Vagina (tissue), 2 donors: ENCODE results near the gene EIF4G1. TPM values are rescaled to one million over a fixed set of nuclear protein-coding genes. Genes with fewer than 3 reads are reported as not detected.
A peak's percentile ranks its signal among the peaks of the same experiment; 100 is the strongest.

Experiments used
- DNase-seq, 2 donors: peaks; one replicate each; pipeline ENCODE4 v3.0.0-alpha.2; 2017; ENCODE audit errors: extremely low spot score in 2 of 2
- H3K27ac ChIP-seq: fragments of 200-600 bp; sonication (generic); one replicate; pipeline ENCODE4 v1.5.1; 2019
- H3K27me3 ChIP-seq: fragments of 200-600 bp; sonication (generic); one replicate; pipeline ENCODE4 v1.5.1; 2019
- H3K36me3 ChIP-seq, 2 donors: fragments of 200-600 bp; sonication (generic); one replicate each; pipeline ENCODE4 v1.5.1; 2017 to 2019
- H3K4me1 ChIP-seq: fragments of 200-600 bp; sonication (generic); one replicate; pipeline ENCODE4 v1.5.1; 2019
- H3K4me3 ChIP-seq, 2 donors: fragments of 200-600 bp; sonication (generic); 1 replicate in 1 of 2; 2 replicates in 1 of 2; pipeline ENCODE4 v1.5.1; 2016 to 2019
- H3K9me3 ChIP-seq: fragments of 200-600 bp; sonication (generic); one replicate; pipeline ENCODE4 v1.5.1; 2019
- CTCF ChIP-seq, 3 experiments: fragments of 450-650 bp in 2 of 3; fragments of 200-600 bp in 1 of 3; sonication (generic) in 1 of 3; IDR thresholded peaks; one replicate each; pipeline ENCODE4 v1.5.1; 2017 to 2019; ENCODE audit warnings: antibody characterized with exemption in 3 of 3, mild to moderate bottlenecking in 2 of 3, moderate library complexity in 2 of 3
- POLR2A ChIP-seq, 2 donors: fragments of 450-650 bp; IDR thresholded peaks; one replicate each; pipeline ENCODE4 v1.6.1; 2017; ENCODE audit warnings: antibody characterized with exemption in 2 of 2, mild to moderate bottlenecking in 2 of 2, moderate library complexity in 2 of 2
- POLR2AphosphoS5 ChIP-seq, 2 donors: sonication (generic); formaldehyde crosslinking; IDR thresholded peaks; one replicate each; pipeline ENCODE4 v1.9.0; 2017; ENCODE audit warnings: antibody characterized with exemption in 2 of 2, mild to moderate bottlenecking in 2 of 2, low read depth in 1 of 2; ENCODE audit not compliant: insufficient read depth in 1 of 2
- intact Hi-C: fragments of 100-400 bp; cut with DNase I; formaldehyde crosslinking; loops from one replicate; pipeline ENCODE4 v1.15.1; 2023
- total RNA-seq: library from RNA; depleted of rRNA; stranded (reverse); fragments of >200 nt; gene quantifications from one replicate; pipeline ENCODE4 v1.2.3, GENCODE V29; 2016

Gene EIF4G1
- total RNA-seq, 1 donor from 2014 or later: 207 TPM

GRCh38 chr3:184371570-184372018 lies 57.2 kb downstream of the EIF4G1 start:
- TF ChIP-seq CTCF (IDR thresholded peaks at IDR 0.05): peak; percentile 81 to 89 (median 84)
- peak in 1 of 2 donors; percentile 45 for TF ChIP-seq POLR2AphosphoS5 (IDR thresholded peaks at IDR 0.05; ENCODE audit: insufficient read depth in 1 of 2, low read depth in 1 of 2)
- TF ChIP-seq POLR2A (IDR thresholded peaks at IDR 0.05): no peak
- peaks cover 33% of the 10 kb centered on the region for H3K4me1 ChIP-seq
- no peak for DNase-seq
- no peaks in the 10 kb centered on the region for H3K9me3 ChIP-seq
- H3K36me3 ChIP-seq: peaks cover 0 to 15% of the 10 kb centered on the region in 2 donors
- H3K4me3 ChIP-seq: no peak overlapping the region
- intact Hi-C loops: loop anchor here (10.0 kb wide), 1 partner anchor 143 kb away; no protein-coding TSS in a partner anchor
- no peaks in the 10 kb centered on the region for H3K27me3 ChIP-seq
- peak overlapping the region; percentile 67 for H3K27ac ChIP-seq

GRCh38 chr3:184372296-184372821 lies 58.0 kb downstream of the EIF4G1 start:
- no peak overlapping the region for H3K4me3 ChIP-seq
- H3K36me3 ChIP-seq: peaks cover 0 to 9% of the 10 kb centered on the region in 2 donors
- peak overlapping the region; percentile 67 for H3K27ac ChIP-seq
- DNase-seq: no peak
- no peaks in the 10 kb centered on the region for H3K9me3 ChIP-seq
- peaks cover 36% of the 10 kb centered on the region for H3K4me1 ChIP-seq
- intact Hi-C loops: loop anchor here (10.0 kb wide), 1 partner anchor 142 kb away; no protein-coding TSS in a partner anchor
- TF ChIP-seq CTCF (IDR thresholded peaks at IDR 0.05) (no peak), POLR2AphosphoS5 (IDR thresholded peaks at IDR 0.05; ENCODE audit: insufficient read depth in 1 of 2, low read depth in 1 of 2) (no peak), POLR2A (IDR thresholded peaks at IDR 0.05) (no peak)
- no peaks in the 10 kb centered on the region for H3K27me3 ChIP-seq

GRCh38 chr3:184372911-184373310 lies 58.5 kb downstream of the EIF4G1 start:
- Histone ChIP-seq H3K4me3 (no peak overlapping the region), H3K4me1 (peaks cover 42% of the 10 kb centered on the region), H3K27ac (peak overlapping the region; percentile 67), H3K9me3 (no peaks in the 10 kb centered on the region), H3K36me3 (peaks cover 0 to 4% of the 10 kb centered on the region in 2 donors), H3K27me3 (no peaks in the 10 kb centered on the region)
- no peak for DNase-seq
- TF ChIP-seq CTCF (IDR thresholded peaks at IDR 0.05): no peak
- intact Hi-C loops: loop anchor here (10.0 kb wide), 1 partner anchor 142 kb away; no protein-coding TSS in a partner anchor

- TF ChIP-seq POLR2AphosphoS5 (IDR thresholded peaks at IDR 0.05; ENCODE audit: insufficient read depth in 1 of 2, low read depth in 1 of 2): no peak
- TF ChIP-seq CTCF (IDR thresholded peaks at IDR 0.05): no peak
- no peak for TF ChIP-seq POLR2A (IDR thresholded peaks at IDR 0.05)
- Histone ChIP-seq H3K27ac (peak overlapping the region; percentile 67), H3K36me3 (no peaks in the 10 kb centered on the region), H3K4me1 (peaks cover 45% of the 10 kb centered on the region), H3K4me3 (no peak overlapping the region), H3K9me3 (no peaks in the 10 kb centered on the region), H3K27me3 (no peaks in the 10 kb centered on the region)
- intact Hi-C loops: loop anchor here (10.0 kb wide), 1 partner anchor 141 kb away; no protein-coding TSS in a partner anchor
- no peak for DNase-seq
Observed at GRCh38 chr3:184373422-184373821, 59.0 kb downstream of the EIF4G1 start.

- Histone ChIP-seq H3K4me1 (peaks cover 47% of the 10 kb centered on the region), H3K36me3 (no peaks in the 10 kb centered on the region), H3K4me3 (no peak overlapping the region), H3K9me3 (no peaks in the 10 kb centered on the region), H3K27ac (no peak overlapping the region), H3K27me3 (no peaks in the 10 kb centered on the region)
- intact Hi-C loops: loop anchor here (10.0 kb wide), 1 partner anchor 139 kb away; no protein-coding TSS in a partner anchor
- TF ChIP-seq POLR2AphosphoS5 (IDR thresholded peaks at IDR 0.05; ENCODE audit: insufficient read depth in 1 of 2, low read depth in 1 of 2) (no peak), POLR2A (IDR thresholded peaks at IDR 0.05) (no peak), CTCF (IDR thresholded peaks at IDR 0.05) (no peak)
- no peak for DNase-seq
Observed at GRCh38 chr3:184375747-184376461, 61.5 kb downstream of the EIF4G1 start.
